ENCODE data around the gene NCOR2.

NCOR2 gene

DNA sequence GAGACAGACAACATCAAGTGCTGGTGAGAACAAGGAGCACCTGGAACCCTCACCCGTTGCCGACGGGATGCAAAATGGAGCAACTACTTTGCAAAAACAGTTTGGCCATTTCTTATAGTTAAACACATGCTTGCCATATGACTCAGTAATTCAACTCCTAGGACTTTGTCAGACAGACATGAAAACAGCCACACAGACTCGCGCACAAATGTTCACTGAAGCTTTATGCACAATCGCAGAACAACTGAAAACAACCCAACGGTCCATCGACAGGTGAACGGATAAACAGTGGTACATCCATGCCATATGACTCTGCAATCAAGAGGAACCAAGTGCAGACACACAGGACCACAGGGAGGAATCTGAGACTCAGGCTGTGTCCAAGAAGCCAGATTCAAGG lies 30.8 kb downstream of the NCOR2 start:
- H3K9me3 ChIP-seq (ENCODE audit: control extremely low read depth in 1 of 5, control insufficient read depth in 4 of 5, insufficient read depth in 2 of 5, low read depth in 1 of 5, low read length in 4 of 5) = no peaks in the 10 kb centered on the region
- no peak for DNase-seq
- H3K4me3 ChIP-seq (ENCODE audit: control insufficient read depth in 1 of 7, extremely low read depth in 1 of 7, insufficient read depth in 4 of 7, low read depth in 2 of 7, low read length in 6 of 7) = no peak overlapping the region
- no peaks in the 10 kb centered on the region for H3K27me3 ChIP-seq (replicated peaks in 2 of 5; ENCODE audit: control insufficient read depth in 4 of 5, insufficient read depth in 5 of 5, low read length in 4 of 5)
- CTCF ChIA-PET = interaction anchor here (0.9 to 1.2 kb wide), 2 partner anchors 14 to 15 kb away, joined by 3 read pairs; no protein-coding TSS in a partner anchor
- H3K36me3 ChIP-seq (ENCODE audit: control insufficient read depth in 4 of 4, insufficient read depth in 4 of 4, low read length in 3 of 4) = peaks cover 0 to 2% (median 1%) of the 10 kb centered on the region in 4 experiments
- H3K4me1 ChIP-seq (ENCODE audit: control extremely low read depth in 1 of 4, control insufficient read depth in 4 of 4, insufficient read depth in 4 of 4, low read length in 3 of 4) = peaks cover 0 to 44% (median 38%) of the 10 kb centered on the region in 4 experiments
- no peak overlapping the region for H3K27ac ChIP-seq (ENCODE audit: insufficient read depth in 1 of 2, low read depth in 1 of 2, low read length in 2 of 2, poor library complexity in 1 of 2, severe bottlenecking in 2 of 2)
- POLR2A ChIA-PET = no interaction called here
- 96% methylated on average over 7 of the region's 9 CpGs for WGBS (ENCODE audit: insufficient coverage)

GRCh38 chr12:124534776-124535740 lies 32.4 kb downstream of the NCOR2 start:
- H3K36me3 ChIP-seq (ENCODE audit: control insufficient read depth in 4 of 4, insufficient read depth in 4 of 4, low read length in 3 of 4) = peaks cover 0 to 8% (median 4%) of the 10 kb centered on the region in 4 experiments
- H3K27ac ChIP-seq (ENCODE audit: insufficient read depth in 1 of 2, low read depth in 1 of 2, low read length in 2 of 2, poor library complexity in 1 of 2, severe bottlenecking in 2 of 2) = no peak overlapping the region
- CTCF ChIA-PET = no interaction called here
- H3K27me3 ChIP-seq (replicated peaks in 2 of 5; ENCODE audit: control insufficient read depth in 4 of 5, insufficient read depth in 5 of 5, low read length in 4 of 5) = no peaks in the 10 kb centered on the region
- peaks cover 0 to 47% (median 46%) of the 10 kb centered on the region in 4 experiments for H3K4me1 ChIP-seq (ENCODE audit: control extremely low read depth in 1 of 4, control insufficient read depth in 4 of 4, insufficient read depth in 4 of 4, low read length in 3 of 4)
- DNase-seq = no peak
- no peak overlapping the region for H3K4me3 ChIP-seq (ENCODE audit: control insufficient read depth in 1 of 7, extremely low read depth in 1 of 7, insufficient read depth in 4 of 7, low read depth in 2 of 7, low read length in 6 of 7)
- WGBS (ENCODE audit: insufficient coverage) = 90% methylated on average over 19 of the region's 24 CpGs
- POLR2A ChIA-PET = no interaction called here
- H3K9me3 ChIP-seq (ENCODE audit: control extremely low read depth in 1 of 5, control insufficient read depth in 4 of 5, insufficient read depth in 2 of 5, low read depth in 1 of 5, low read length in 4 of 5) = no peaks in the 10 kb centered on the region

DNA sequence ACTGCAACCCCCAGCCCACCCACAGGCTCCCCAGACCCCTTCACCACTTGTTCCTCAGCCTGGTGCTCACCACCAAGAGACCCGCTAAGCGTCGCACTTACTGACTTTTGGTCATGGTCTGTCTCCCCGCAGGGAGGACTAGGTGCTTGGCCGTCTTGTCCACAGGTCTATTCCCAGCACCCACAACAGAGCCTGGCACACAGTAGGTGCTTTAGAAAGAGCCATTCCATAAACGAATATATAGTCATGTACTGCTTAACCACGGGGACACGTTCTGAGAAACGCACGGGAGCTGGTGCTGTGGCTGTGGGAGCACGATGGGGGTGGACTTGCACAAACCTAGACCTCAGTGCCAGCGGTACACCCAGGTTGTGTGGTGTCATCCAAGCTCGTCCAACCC lies 34.0 kb downstream of the NCOR2 start:
- H3K4me1 ChIP-seq (ENCODE audit: control extremely low read depth in 1 of 4, control insufficient read depth in 4 of 4, insufficient read depth in 4 of 4, low read length in 3 of 4) = peaks cover 0 to 31% (median 30%) of the 10 kb centered on the region in 4 experiments

GRCh38 chr12:124532967-124533366 lies 34.4 kb downstream of the NCOR2 start:
- Histone ChIP-seq H3K9me3 (ENCODE audit: control extremely low read depth in 1 of 5, control insufficient read depth in 4 of 5, insufficient read depth in 2 of 5, low read depth in 1 of 5, low read length in 4 of 5) (no peaks in the 10 kb centered on the region), H3K27me3 (replicated peaks in 2 of 5; ENCODE audit: control insufficient read depth in 4 of 5, insufficient read depth in 5 of 5, low read length in 4 of 5) (no peaks in the 10 kb centered on the region), H3K4me1 (ENCODE audit: control extremely low read depth in 1 of 4, control insufficient read depth in 4 of 4, insufficient read depth in 4 of 4, low read length in 3 of 4) (peaks cover 0 to 26% (median 25%) of the 10 kb centered on the region in 4 experiments), H3K4me3 (ENCODE audit: control insufficient read depth in 1 of 7, extremely low read depth in 1 of 7, insufficient read depth in 4 of 7, low read depth in 2 of 7, low read length in 6 of 7) (no peak overlapping the region), H3K36me3 (ENCODE audit: control insufficient read depth in 4 of 4, insufficient read depth in 4 of 4, low read length in 3 of 4) (peaks cover 0 to 8% (median 5%) of the 10 kb centered on the region in 4 experiments), H3K27ac (ENCODE audit: insufficient read depth in 1 of 2, low read depth in 1 of 2, low read length in 2 of 2, poor library complexity in 1 of 2, severe bottlenecking in 2 of 2) (no peak overlapping the region)
- ChIA-PET POLR2A (no interaction called here), CTCF (interaction anchor here (1.1 to 1.3 kb wide), 2 partner anchors 14 to 18 kb away, joined by 3 to 7 read pairs; no protein-coding TSS in a partner anchor)
- WGBS (ENCODE audit: insufficient coverage) = 61% methylated on average over 5 of the region's 5 CpGs
- DNase-seq = no peak

More for the DNA sequence above, 34.0 kb downstream of the NCOR2 start:
- ChIA-PET POLR2A (interaction anchor here (0.7 kb wide), 1 partner anchor 48 kb away, joined by 3 read pairs; no protein-coding TSS in a partner anchor), CTCF (interaction anchor here (1.1 kb wide), 1 partner anchor 19 kb away, joined by 3 read pairs; no protein-coding TSS in a partner anchor)
- no peaks in the 10 kb centered on the region for H3K9me3 ChIP-seq (ENCODE audit: control extremely low read depth in 1 of 5, control insufficient read depth in 4 of 5, insufficient read depth in 2 of 5, low read depth in 1 of 5, low read length in 4 of 5)
- no peak overlapping the region for H3K4me3 ChIP-seq (ENCODE audit: control insufficient read depth in 1 of 7, extremely low read depth in 1 of 7, insufficient read depth in 4 of 7, low read depth in 2 of 7, low read length in 6 of 7)
- no peak for DNase-seq
- 95% methylated on average over 13 of the region's 13 CpGs for WGBS (ENCODE audit: insufficient coverage)
- no peaks in the 10 kb centered on the region for H3K27me3 ChIP-seq (replicated peaks in 2 of 5; ENCODE audit: control insufficient read depth in 4 of 5, insufficient read depth in 5 of 5, low read length in 4 of 5)
- H3K36me3 ChIP-seq (ENCODE audit: control insufficient read depth in 4 of 4, insufficient read depth in 4 of 4, low read length in 3 of 4) = peaks cover 0 to 8% (median 5%) of the 10 kb centered on the region in 4 experiments
- no peak overlapping the region for H3K27ac ChIP-seq (ENCODE audit: insufficient read depth in 1 of 2, low read depth in 1 of 2, low read length in 2 of 2, poor library complexity in 1 of 2, severe bottlenecking in 2 of 2)

- Histone ChIP-seq H3K4me1 (ENCODE audit: control extremely low read depth in 1 of 4, control insufficient read depth in 4 of 4, insufficient read depth in 4 of 4, low read length in 3 of 4) (peaks cover 0 to 20% (median 19%) of the 10 kb centered on the region in 4 experiments), H3K27me3 (replicated peaks in 2 of 5; ENCODE audit: control insufficient read depth in 4 of 5, insufficient read depth in 5 of 5, low read length in 4 of 5) (no peaks in the 10 kb centered on the region), H3K27ac (ENCODE audit: insufficient read depth in 1 of 2, low read depth in 1 of 2, low read length in 2 of 2, poor library complexity in 1 of 2, severe bottlenecking in 2 of 2) (no peak overlapping the region), H3K9me3 (ENCODE audit: control extremely low read depth in 1 of 5, control insufficient read depth in 4 of 5, insufficient read depth in 2 of 5, low read depth in 1 of 5, low read length in 4 of 5) (no peaks in the 10 kb centered on the region), H3K4me3 (ENCODE audit: control insufficient read depth in 1 of 7, extremely low read depth in 1 of 7, insufficient read depth in 4 of 7, low read depth in 2 of 7, low read length in 6 of 7) (no peak overlapping the region), H3K36me3 (ENCODE audit: control insufficient read depth in 4 of 4, insufficient read depth in 4 of 4, low read length in 3 of 4) (peaks cover 0 to 11% (median 5%) of the 10 kb centered on the region in 4 experiments)
- ChIA-PET POLR2A (interaction anchor here (0.7 kb wide), 1 partner anchor 104 kb away, joined by 4 read pairs; no protein-coding TSS in a partner anchor), CTCF (interaction anchor here (1.3 kb wide), 1 partner anchor 13 kb away, joined by 7 read pairs; no protein-coding TSS in a partner anchor)
- peak in 1 of 3 donors; percentile 56 for DNase-seq
- 47% methylated on average over 7 of the region's 14 CpGs for WGBS (ENCODE audit: insufficient coverage)
These were observed 35.1 kb downstream of the NCOR2 start for GRCh38 chr12:124532331-124532750.

DNA sequence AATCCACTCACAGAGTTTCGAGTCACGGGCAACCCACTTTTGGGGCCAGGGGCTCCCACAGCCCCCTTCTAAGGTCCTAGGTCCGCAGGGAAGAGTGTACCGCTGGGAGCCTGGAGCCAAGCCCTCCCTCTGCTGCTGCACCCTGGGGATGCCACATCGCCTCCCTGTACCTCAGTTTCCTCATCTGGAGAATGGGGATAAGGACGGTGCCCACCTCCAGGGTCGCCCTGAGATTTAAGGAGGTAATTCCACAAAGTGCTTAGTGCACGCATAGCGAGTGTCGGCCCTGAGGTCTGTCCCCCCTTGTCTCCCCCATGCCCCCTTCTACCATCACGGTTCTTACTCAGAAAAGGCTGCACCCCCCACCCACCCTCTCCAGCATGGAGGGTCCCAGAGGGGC lies 35.5 kb downstream of the NCOR2 start:
- Histone ChIP-seq H3K4me1 (ENCODE audit: control extremely low read depth in 1 of 4, control insufficient read depth in 4 of 4, insufficient read depth in 4 of 4, low read length in 3 of 4) (peaks cover 0 to 19% (median 18%) of the 10 kb centered on the region in 4 experiments), H3K27ac (ENCODE audit: insufficient read depth in 1 of 2, low read depth in 1 of 2, low read length in 2 of 2, poor library complexity in 1 of 2, severe bottlenecking in 2 of 2) (no peak overlapping the region), H3K27me3 (replicated peaks in 2 of 5; ENCODE audit: control insufficient read depth in 4 of 5, insufficient read depth in 5 of 5, low read length in 4 of 5) (no peaks in the 10 kb centered on the region), H3K36me3 (ENCODE audit: control insufficient read depth in 4 of 4, insufficient read depth in 4 of 4, low read length in 3 of 4) (peaks cover 0 to 11% (median 5%) of the 10 kb centered on the region in 4 experiments), H3K4me3 (ENCODE audit: control insufficient read depth in 1 of 7, extremely low read depth in 1 of 7, insufficient read depth in 4 of 7, low read depth in 2 of 7, low read length in 6 of 7) (no peak overlapping the region), H3K9me3 (ENCODE audit: control extremely low read depth in 1 of 5, control insufficient read depth in 4 of 5, insufficient read depth in 2 of 5, low read depth in 1 of 5, low read length in 4 of 5) (no peaks in the 10 kb centered on the region)
- DNase-seq = no peak
- CTCF ChIA-PET = interaction anchor here (1.3 to 3.1 kb wide), 2 partner anchors 10 to 13 kb away, joined by 7 to 15 read pairs; no protein-coding TSS in a partner anchor
- POLR2A ChIA-PET = interaction anchor here (0.7 kb wide), 1 partner anchor 103 kb away, joined by 4 read pairs; no protein-coding TSS in a partner anchor
- WGBS (ENCODE audit: insufficient coverage) = 94% methylated on average over 7 of the region's 11 CpGs
